Measurements from ENCODE around the gene ANKS3.

DNA sequence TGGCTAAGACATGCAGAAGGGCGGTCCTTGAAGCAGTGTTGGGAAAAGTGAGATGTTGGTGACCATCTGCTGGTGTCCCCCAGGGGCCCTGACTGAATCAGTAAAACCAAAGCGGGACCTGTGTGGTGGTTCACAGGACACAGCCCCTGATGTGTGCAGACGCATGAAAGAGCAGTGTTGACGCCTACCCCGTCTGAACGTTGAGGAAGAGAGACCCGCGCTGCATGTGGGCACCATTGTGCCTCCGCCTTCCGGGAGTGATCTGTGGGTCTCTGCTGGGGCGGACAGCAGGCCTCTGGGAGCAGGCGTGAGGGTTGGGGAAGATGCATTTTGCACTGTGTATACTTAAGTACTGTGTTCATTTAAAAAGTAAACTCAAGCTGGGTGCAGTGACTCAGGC is 77.8 kb downstream of the ANKS3 start:
- no peak for TF ChIP-seq CTCF (IDR thresholded peaks at IDR 0.05)
- TF ChIP-seq POLR2AphosphoS5 (IDR thresholded peaks at IDR 0.05): no peak
- TF ChIP-seq POLR2A (IDR thresholded peaks at IDR 0.05): no peak
